B cell (primary cell): ENCODE data around the gene OMA1. TPM values are rescaled to one million over a fixed set of nuclear protein-coding genes. Genes with fewer than 3 reads are reported as not detected.

Experiments
- ATAC-seq: fragments of 200-7000 bp; cut with Tn5 transposase; one replicate; pipeline ENCODE4 v1.10.0; 2021; ENCODE audit warnings: low read depth, mild to moderate bottlenecking, moderate number of reproducible peaks, moderate library complexity
- CTCF ChIA-PET: fragments of 350-600 bp; sonication (Branson Sonifier 250); formaldehyde crosslinking; loops from one replicate; lab custom pipeline; 2021; ENCODE audit warnings: antibody characterized with exemption, inconsistent platforms; lab: Charles Lee
- POLR2A ChIA-PET: fragments of 350-600 bp; sonication (Branson Sonifier 250); formaldehyde crosslinking; loops from one replicate; lab custom pipeline; 2021; ENCODE audit warnings: antibody characterized with exemption; lab: Charles Lee
- DNase-seq: peaks from one replicate; pipeline ENCODE4 v3.0.0; 2013
- H2AFZ ChIP-seq: 2 replicates; pipeline ENCODE4 v1.6.1; 2012; ENCODE audit warnings: mild to moderate bottlenecking, low read depth, low read length; ENCODE audit not compliant: insufficient read depth, poor library complexity, severe bottlenecking
- H3K27ac ChIP-seq, 2 donors: 1 replicate in 1 of 2; 2 replicates in 1 of 2; pipeline ENCODE4 v1.5.1; 2012 to 2013; ENCODE audit warnings: low read length in 2 of 2, mild to moderate bottlenecking in 2 of 2, moderate library complexity in 1 of 2
- H3K27me3 ChIP-seq, 4 experiments: fragments of 200-600 bp in 1 of 4; sonication (generic) in 1 of 4; replicated peaks in 1 of 4; 1 replicate in 2 of 4; 2 replicates in 2 of 4; pipeline versions ENCODE4 v1.6.1 to v1.7.0; 2013 to 2016; ENCODE audit warnings: low read length in 3 of 4, mild to moderate bottlenecking in 2 of 4, mixed read lengths in 1 of 4, moderate library complexity in 1 of 4; ENCODE audit not compliant: insufficient read depth in 4 of 4, control insufficient read depth in 3 of 4; ENCODE audit errors: control extremely low read depth in 1 of 4
- H3K36me3 ChIP-seq, 2 experiments: replicated peaks in 1 of 2; 1 replicate in 1 of 2; 2 replicates in 1 of 2; pipeline versions ENCODE4 v1.6.1 to v1.7.1; 2013; ENCODE audit warnings: low read length in 1 of 2; ENCODE audit not compliant: insufficient read depth in 2 of 2, control insufficient read depth in 1 of 2; ENCODE audit errors: control extremely low read depth in 1 of 2, extremely low read depth in 1 of 2
- H3K4me1 ChIP-seq, 2 donors: fragments of 200-600 bp in 1 of 2; sonication (generic) in 1 of 2; 1 replicate in 1 of 2; 2 replicates in 1 of 2; pipeline versions ENCODE4 v1.5.1 to v1.6.1; 2013 to 2017; ENCODE audit warnings: low read length in 2 of 2; ENCODE audit not compliant: control insufficient read depth in 2 of 2, insufficient read depth in 2 of 2
- H3K4me2 ChIP-seq: replicated peaks from 2 replicates; pipeline ENCODE3; 2012; ENCODE audit warnings: mild to moderate bottlenecking, low read depth, low read length; ENCODE audit not compliant: poor library complexity, severe bottlenecking
- H3K4me3 ChIP-seq, 5 experiments: fragments of 200-600 bp in 1 of 5; sonication (generic) in 1 of 5; 1 replicate in 3 of 5; 2 replicates in 2 of 5; pipeline versions ENCODE4 v1.5.1 to v1.7.0; 2011 to 2016; ENCODE audit warnings: low read length in 4 of 5, mild to moderate bottlenecking in 4 of 5, low read depth in 2 of 5, control low read depth in 1 of 5, moderate library complexity in 1 of 5; ENCODE audit not compliant: insufficient read depth in 1 of 5; ENCODE audit errors: control extremely low read depth in 1 of 5, extremely low read depth in 1 of 5
- H3K79me2 ChIP-seq: fragments of 200-600 bp; sonication (generic); one replicate; pipeline ENCODE4 v1.6.0; 2016; ENCODE audit warnings: low read length; ENCODE audit not compliant: control insufficient read depth, insufficient read depth
- H3K9ac ChIP-seq: fragments of 200-600 bp; sonication (generic); 2 replicates; pipeline ENCODE4 v1.6.1; 2017; ENCODE audit warnings: mild to moderate bottlenecking, low read length, moderate library complexity
- H3K9me3 ChIP-seq, 3 donors: one replicate each; pipeline versions ENCODE4 v1.6.1 to v1.7.1; 2013; ENCODE audit warnings: low read length in 2 of 3; ENCODE audit not compliant: control insufficient read depth in 2 of 3, insufficient read depth in 1 of 3; ENCODE audit errors: control extremely low read depth in 1 of 3
- H4K20me1 ChIP-seq: 2 replicates; pipeline ENCODE4 v1.6.0; 2012; ENCODE audit warnings: mild to moderate bottlenecking, low read length; ENCODE audit not compliant: insufficient read depth, control insufficient read depth, poor library complexity, severe bottlenecking
- H3K27ac Mint-ChIP-seq: one replicate; pipeline ENCODE4 v1.8.0; 2021; ENCODE audit warnings: mixed read lengths
- H3K27me3 Mint-ChIP-seq: one replicate; pipeline ENCODE4 v1.8.0; 2021; ENCODE audit warnings: mixed read lengths
- H3K4me1 Mint-ChIP-seq: one replicate; pipeline ENCODE4 v1.8.0; 2021; ENCODE audit warnings: mixed read lengths
- H3K4me3 Mint-ChIP-seq: one replicate; pipeline ENCODE4 v1.8.0; 2021; ENCODE audit warnings: mixed read lengths
- H3K9me3 Mint-ChIP-seq: one replicate; pipeline ENCODE4 v1.8.0; 2022; ENCODE audit warnings: mixed read lengths; ENCODE audit not compliant: insufficient read depth
- EZH2 ChIP-seq: IDR thresholded peaks from 2 replicates; pipeline ENCODE4 v1.6.1; 2012; ENCODE audit warnings: borderline replicate concordance, low read depth, mild to moderate bottlenecking, moderate library complexity, low read length; ENCODE audit not compliant: insufficient read depth, poor library complexity, severe bottlenecking
- WGBS: methylation state at CpG from one replicate; pipeline ENCODE4 v1.1.5; 2013; ENCODE audit warnings: missing lambda C conversion rate; ENCODE audit not compliant: insufficient coverage; 5-methylcytosine and 5-hydroxymethylcytosine counted together
- intact Hi-C: fragments of 100-400 bp; cut with micrococcal nuclease; formaldehyde crosslinking; loops from one replicate; pipeline ENCODE4 v1.10.0; 2022
- polyA plus RNA-seq: library from polyadenylated mRNA; depleted of rRNA; stranded (reverse); fragments of >200 nt; gene quantifications from 2 replicates; pipeline ENCODE4 v1.2.3, GENCODE V29; 2012
- total RNA-seq, 2 donors: library from RNA; stranded (reverse); fragments of 120-200 nt in 1 of 2; gene quantifications; 1 replicate in 1 of 2; 2 replicates in 1 of 2; pipeline versions ENCODE4 v1.2.3 to v1.2.4, GENCODE V29; 2013 to 2022
- TF ChIP-seq, protein P1 (sequence below): fragments of 200-600 bp; IDR thresholded peaks from one replicate; pipeline ENCODE4 v1.8.0; 2022; ENCODE audit warnings: antibody characterized with exemption, mild to moderate bottlenecking

OMA1 gene
- total and polyA plus RNA-seq, 2 donors (not counting 1 experiment from before 2014, with no cell fraction given): 22.8 to 67.5 TPM

DNA sequence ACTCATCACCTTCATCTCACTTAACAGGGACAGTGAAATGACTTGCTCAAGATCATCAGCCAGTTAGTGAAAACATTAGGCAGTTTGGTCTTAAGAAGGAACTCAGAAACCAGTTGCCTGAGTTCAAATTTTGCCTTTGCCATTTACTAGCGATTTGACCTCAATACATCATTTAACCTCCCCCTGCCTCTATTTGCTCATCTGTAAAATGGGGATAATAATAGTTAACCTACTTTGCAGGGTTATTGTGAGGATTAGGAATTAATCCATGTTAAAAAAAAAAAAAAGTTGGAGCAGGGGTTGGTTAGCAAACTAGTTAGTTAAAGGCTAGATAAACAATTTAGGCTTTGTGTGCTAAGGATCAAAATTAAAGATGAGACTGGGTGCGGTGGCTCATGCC lies 41.1 kb upstream of the OMA1 start:
- Mint-ChIP-seq H3K27ac (no peak overlapping the region), H3K4me1 (peaks cover 7% of the 10 kb centered on the region), H3K4me3 (no peak overlapping the region), H3K9me3 (no peaks in the 10 kb centered on the region), H3K27me3 (peaks cover 46% of the 10 kb centered on the region)
- intact Hi-C loops: no loop called here
- no peaks in the 10 kb centered on the region for H3K79me2 ChIP-seq
- no CpG with 5 or more reads among the region's 2 CpGs for WGBS
- POLR2A ChIA-PET: no interaction called here
- CTCF ChIA-PET: no interaction called here
- H4K20me1 ChIP-seq: no peaks in the 10 kb centered on the region
- no peaks in the 10 kb centered on the region for H3K36me3 ChIP-seq
- TF ChIP-seq EZH2: no peak
- TF ChIP-seq, protein P1, sequence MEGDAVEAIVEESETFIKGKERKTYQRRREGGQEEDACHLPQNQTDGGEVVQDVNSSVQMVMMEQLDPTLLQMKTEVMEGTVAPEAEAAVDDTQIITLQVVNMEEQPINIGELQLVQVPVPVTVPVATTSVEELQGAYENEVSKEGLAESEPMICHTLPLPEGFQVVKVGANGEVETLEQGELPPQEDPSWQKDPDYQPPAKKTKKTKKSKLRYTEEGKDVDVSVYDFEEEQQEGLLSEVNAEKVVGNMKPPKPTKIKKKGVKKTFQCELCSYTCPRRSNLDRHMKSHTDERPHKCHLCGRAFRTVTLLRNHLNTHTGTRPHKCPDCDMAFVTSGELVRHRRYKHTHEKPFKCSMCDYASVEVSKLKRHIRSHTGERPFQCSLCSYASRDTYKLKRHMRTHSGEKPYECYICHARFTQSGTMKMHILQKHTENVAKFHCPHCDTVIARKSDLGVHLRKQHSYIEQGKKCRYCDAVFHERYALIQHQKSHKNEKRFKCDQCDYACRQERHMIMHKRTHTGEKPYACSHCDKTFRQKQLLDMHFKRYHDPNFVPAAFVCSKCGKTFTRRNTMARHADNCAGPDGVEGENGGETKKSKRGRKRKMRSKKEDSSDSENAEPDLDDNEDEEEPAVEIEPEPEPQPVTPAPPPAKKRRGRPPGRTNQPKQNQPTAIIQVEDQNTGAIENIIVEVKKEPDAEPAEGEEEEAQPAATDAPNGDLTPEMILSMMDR: no peak
- no peak overlapping the region for H3K4me3 ChIP-seq
- peaks cover 0 to 15% (median 4%) of the 10 kb centered on the region in 4 experiments for H3K27me3 ChIP-seq
- no peak overlapping the region for H3K27ac ChIP-seq
- no peak overlapping the region for H3K9ac ChIP-seq
- DNase-seq (no peak), ATAC-seq (no peak)
- no peaks in the 10 kb centered on the region for H3K4me1 ChIP-seq
- no peaks in the 10 kb centered on the region for H3K9me3 ChIP-seq
- H3K4me2 ChIP-seq: no peak overlapping the region
- no peak overlapping the region for H2AFZ ChIP-seq

DNA sequence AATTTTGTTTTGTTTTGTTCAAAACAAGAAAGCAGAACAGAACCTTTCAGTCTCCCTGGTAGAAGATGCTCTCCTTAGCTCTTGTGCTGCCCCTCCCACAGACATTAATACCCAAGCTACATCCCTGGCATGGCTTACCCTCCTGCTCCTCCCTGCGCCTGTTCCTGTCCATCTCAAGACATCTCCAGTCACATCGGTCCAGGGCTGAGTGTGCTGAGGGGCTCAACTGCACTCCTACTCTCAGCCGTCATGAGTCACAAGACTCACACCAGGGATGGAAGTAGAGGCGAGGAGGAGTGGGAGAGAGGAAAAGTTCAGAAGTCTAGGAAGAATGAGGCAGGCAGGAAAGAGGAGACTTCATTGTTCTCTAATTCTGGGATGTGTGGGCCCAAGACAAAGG lies 39.7 kb upstream of the OMA1 start:
- Mint-ChIP-seq H3K4me1 (peaks cover 7% of the 10 kb centered on the region), H3K27me3 (peaks cover 38% of the 10 kb centered on the region), H3K27ac (no peak overlapping the region), H3K9me3 (no peaks in the 10 kb centered on the region), H3K4me3 (no peak overlapping the region)
- ChIA-PET CTCF (no interaction called here), POLR2A (no interaction called here)
- TF ChIP-seq, protein P1: no peak
- no peak for TF ChIP-seq EZH2
- WGBS: 100% methylated on average over 2 of the region's 4 CpGs
- Histone ChIP-seq H3K4me1 (no peaks in the 10 kb centered on the region), H2AFZ (no peak overlapping the region), H3K9ac (no peak overlapping the region), H3K27me3 (peaks cover 0 to 19% (median 4%) of the 10 kb centered on the region in 4 experiments), H3K4me3 (no peak overlapping the region), H4K20me1 (no peaks in the 10 kb centered on the region), H3K9me3 (no peaks in the 10 kb centered on the region), H3K79me2 (no peaks in the 10 kb centered on the region), H3K36me3 (no peaks in the 10 kb centered on the region), H3K27ac (no peak overlapping the region), H3K4me2 (no peak overlapping the region)
- no peak for ATAC-seq
- intact Hi-C loops: no loop called here
- DNase-seq: no peak
